ENCODE data around the gene MRPS2.
"Not testable (repeated sequence)": the region's sequence is repeated elsewhere in the genome, so short reads cannot be mapped to it uniquely, and the experiment has no call there.

DNA sequence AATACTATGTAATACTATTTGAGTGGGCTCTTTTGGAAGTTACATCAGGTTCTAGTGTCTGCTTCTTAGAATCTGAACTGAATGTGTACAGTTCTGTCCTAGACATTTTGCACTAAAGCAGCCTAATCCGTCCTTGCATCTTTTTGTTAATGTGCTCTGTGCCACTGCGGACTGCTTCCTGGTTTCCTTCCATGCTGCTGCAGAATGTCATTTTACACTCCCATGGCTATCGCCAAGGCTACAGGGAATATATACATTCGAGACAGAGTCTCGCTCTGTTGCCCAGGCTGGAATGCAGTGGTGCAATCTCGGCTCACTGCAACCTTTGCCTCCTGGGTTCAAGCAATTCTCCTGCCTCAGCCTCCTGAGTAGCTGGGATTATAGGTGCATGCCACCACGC is 48.6 kb upstream of the MRPS2 start:
- TF ChIP-seq POLR2A (IDR thresholded peaks at IDR 0.05), result not testable (repeated sequence)
- TF ChIP-seq, protein P1, sequence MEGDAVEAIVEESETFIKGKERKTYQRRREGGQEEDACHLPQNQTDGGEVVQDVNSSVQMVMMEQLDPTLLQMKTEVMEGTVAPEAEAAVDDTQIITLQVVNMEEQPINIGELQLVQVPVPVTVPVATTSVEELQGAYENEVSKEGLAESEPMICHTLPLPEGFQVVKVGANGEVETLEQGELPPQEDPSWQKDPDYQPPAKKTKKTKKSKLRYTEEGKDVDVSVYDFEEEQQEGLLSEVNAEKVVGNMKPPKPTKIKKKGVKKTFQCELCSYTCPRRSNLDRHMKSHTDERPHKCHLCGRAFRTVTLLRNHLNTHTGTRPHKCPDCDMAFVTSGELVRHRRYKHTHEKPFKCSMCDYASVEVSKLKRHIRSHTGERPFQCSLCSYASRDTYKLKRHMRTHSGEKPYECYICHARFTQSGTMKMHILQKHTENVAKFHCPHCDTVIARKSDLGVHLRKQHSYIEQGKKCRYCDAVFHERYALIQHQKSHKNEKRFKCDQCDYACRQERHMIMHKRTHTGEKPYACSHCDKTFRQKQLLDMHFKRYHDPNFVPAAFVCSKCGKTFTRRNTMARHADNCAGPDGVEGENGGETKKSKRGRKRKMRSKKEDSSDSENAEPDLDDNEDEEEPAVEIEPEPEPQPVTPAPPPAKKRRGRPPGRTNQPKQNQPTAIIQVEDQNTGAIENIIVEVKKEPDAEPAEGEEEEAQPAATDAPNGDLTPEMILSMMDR (IDR thresholded peaks at IDR 0.05), result not testable (repeated sequence)
